HG03108 (cell line): ENCODE data around the gene MGP.

Experiments
- ATAC-seq: cut with Tn5 transposase; IDR thresholded peaks from one replicate; pipeline ENCODE4 v1.9.1; 2021; ENCODE audit warnings: moderate library complexity; ENCODE audit not compliant: unreplicated experiment

MGP gene

DNA sequence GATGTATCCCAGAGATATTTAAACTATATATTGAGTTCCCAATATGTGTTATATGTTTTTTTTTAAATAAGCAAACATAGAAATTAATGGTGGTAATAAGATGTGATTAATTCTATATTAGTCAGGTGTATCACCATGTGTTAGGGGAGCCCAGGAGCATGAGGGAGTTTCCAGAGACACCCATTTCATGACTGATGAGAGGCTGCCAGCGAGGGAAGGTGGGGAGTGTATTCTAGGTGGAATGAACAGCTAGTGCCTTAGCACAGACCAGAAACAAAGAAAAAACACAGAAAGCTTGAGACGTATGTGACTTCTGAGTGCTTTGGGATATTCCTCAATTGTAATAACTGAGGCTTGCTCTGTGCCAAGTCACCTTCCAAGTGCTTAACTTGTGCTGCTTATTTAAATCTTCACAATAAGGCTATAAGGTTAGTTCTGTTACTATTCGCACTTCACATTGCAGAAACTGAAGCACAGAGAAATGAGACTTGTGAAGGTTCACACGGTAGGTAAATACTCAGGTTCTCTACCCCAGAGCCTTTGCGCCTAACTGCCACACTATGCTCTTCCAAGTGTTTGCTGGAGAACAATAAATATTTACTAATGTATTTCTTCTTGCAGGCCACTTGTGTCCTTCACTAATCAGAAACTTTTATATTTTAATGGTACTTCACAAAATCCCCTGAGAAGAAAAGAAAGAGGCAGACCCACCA lies 17.9 kb upstream of the MGP start:
- ATAC-seq = no peak

DNA sequence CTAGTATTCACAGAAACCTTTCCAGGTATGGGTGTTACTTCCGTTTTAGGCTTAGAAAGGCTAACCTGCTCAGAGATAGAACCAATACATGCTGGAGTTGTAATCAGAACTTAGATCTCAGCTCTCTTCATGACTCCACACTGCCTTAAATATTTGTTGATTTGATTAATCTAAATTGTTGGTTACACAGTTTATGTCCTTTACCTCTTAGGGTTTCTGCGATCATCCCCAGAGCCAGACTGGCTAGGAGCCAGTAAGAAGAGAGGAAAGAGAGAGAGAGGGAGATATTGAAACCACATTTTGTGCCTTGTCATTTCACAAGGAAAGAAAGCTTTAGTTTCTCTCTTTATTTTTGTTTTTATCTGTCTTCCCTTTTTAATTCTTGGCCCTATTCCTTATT lies 16.8 kb upstream of the MGP start:
- no peak for ATAC-seq

DNA sequence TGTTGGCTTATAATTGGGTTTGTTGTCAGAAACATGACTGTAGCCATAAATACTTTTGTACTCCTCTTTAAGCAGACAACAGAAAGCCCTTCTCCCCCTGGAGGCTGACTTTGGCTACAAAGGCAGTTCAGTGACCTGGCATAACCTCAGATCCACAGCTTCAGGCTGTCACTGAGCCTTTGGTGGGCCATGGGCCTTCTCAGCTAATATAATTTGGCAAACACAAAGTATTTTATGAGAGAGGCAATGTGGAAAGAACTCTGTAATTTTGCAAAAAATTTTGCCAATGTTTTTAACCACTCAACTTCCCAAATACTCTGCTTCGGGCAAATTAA lies 15.5 kb upstream of the MGP start:
- no peak for ATAC-seq

DNA sequence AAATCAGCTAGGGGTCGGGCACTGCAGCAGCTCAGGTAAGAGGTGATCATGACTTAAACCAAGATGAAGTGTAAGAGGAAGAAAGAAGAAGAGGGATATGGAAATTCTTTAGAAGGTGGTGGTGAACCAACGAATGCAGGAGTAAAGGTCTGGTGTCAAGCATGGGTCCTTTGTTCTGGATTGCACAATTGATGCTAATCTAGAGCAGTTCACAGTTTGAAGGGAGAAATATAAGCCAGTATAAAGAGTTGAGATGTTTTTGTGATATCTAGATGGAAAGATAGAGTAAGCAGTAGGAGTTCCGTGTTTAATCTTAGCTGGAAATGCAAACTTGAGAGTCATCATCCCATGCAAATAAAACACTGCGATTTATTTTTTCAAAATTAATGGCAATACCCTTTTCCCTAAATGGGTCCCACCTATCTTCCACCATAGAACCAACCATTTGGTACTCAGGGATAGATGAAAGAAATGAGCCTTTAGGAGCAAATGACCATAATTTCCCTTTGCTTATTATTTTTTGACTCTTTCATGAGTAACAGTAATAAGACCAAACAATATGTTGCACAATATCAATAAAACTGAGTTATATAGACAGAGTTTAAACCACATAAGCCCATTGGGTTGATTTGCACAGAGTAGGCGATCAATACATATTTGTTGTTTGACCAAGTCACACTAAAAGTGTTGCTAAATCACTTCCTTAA lies 15.0 kb upstream of the MGP start:
- ATAC-seq = no peak

DNA sequence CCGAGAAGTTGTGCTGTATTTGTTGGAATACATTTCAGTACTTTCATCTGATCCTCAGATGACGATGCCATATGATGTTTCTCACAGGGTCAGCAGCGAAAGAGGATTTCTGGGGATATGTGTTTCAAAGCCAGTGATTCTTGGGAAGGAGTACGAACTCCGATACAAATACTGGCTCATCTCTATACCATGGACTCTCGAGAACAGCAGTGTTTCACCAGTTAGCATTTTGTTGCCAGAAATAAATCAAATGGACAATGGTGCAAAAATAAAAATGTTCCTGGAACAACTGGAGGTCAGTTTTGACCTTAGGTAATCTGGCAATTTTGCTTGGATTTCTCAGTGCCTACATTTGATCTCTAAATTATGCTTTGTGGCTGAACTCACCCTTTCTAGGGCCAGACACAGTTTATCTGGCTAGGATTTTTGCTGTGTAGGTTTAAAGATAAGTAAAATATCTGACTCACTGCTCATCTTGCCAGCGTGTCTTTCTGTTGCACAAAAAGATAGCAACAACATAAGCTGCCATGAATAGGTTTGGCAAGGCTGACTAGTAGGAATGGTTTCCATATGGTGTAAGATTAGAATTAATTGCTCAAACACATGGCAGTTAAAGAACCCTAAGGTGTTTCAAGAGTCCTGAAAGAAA lies 11.0 kb upstream of the MGP start:
- no peak for ATAC-seq

DNA sequence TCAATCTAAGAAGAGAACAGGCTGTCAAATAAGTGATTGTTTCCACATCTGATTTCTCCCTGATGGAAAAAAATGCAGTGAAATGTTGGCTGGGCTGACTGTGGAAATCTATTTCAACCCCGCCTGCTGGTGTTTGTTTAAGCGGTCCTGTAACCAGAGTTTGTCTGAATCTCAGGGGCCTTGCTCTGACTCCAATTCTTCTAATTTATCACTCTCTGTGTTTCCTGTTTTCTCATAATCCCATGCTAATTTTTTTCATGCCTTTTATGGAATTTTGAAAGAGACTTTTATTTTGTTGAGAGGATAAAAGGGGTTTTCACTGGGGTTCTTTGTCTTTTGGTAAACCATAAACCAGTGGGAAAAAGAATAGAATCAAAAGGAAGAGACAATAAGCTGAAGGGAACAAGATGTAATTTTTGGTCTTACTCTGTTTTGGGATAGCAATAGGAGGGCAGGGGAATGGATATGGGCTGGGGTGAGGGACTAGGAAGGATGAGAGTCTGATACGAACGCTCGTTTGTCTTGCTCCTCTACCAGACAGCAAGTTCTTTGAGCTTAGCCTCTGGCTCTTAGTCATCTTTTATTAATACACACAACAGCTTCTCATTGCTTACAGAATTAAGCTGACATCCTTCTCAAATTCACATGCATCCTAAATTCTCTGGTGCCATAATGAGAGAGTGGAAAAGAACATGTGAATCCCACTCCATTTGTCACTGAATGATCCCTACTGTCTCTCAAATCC lies 8.0 kb upstream of the MGP start:
- ATAC-seq = no peak

DNA sequence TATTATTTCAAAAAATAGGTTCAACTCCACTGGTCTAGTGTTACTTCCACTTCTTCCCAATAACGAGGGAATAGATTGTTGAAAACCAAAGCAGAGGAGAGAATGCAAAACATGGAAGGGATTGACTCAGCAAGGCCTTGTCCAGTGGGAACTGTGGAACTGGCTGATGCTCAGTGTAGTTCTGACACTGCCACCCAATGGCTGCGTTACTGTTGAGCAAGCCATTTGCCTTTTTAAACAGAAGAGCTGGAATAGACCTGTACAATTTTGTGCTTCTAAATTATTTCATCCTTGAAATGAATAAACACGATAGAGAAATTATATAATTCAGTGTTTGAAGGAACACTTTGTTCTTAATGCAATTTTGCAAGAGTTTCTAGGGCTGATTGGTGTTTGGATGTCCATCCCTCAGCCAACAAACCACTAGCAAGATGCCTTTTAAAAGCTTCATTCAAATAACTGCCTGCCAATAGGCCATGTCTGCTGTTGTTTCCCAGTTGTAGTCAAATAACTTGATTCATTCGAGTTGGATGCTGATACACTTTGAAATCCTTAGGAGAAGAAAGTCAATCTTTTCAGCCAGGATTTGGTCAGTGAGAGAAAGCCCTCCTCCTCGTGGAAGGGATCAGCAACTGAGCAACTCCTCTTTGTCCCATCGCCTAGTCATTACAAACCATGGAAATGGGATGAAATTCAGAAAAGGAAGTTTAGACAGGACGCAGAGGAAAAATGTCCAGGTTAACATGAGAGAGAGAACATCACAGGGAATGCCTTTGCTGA lies 7.3 kb upstream of the MGP start:
- ATAC-seq = no peak

DNA sequence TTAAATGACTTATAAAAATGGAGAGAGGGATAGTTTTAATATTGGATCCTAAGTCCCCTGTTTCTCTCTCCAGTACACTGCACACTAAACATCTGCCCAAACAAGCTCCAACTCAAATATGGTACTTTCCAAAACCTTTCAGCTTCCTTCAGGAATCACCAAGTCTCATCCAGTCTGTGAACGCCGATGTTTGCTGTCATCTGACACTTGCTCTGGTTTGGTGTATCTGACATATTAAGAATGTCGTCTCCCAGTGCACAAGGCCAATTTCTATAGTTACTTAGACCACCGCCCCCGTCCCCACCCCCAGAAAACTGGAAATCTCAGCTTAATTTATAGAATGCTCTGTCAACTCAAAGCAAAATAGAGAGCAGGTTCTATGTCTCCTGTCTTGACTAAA lies 5.0 kb upstream of the MGP start:
- no peak for ATAC-seq

DNA sequence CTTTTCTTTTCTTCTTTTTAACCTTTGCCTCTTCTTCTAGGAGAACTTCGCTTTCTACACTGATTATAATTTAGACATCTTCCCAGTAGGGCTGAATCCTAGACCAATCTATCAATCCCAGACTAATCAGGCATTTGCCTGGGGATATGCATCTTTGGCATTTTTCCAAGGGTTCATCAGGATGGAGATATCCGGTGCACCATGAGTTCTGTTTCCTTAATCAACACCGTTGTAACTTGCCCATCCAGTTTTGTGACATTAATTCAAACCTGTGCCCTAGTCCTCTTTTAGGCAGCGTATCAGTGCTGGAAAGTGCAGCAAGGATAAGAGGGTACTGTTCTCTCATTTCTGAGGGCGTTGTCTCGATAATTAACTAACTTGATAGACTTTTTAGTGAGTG lies 617 bp upstream of the MGP start:
- ATAC-seq = no peak

DNA sequence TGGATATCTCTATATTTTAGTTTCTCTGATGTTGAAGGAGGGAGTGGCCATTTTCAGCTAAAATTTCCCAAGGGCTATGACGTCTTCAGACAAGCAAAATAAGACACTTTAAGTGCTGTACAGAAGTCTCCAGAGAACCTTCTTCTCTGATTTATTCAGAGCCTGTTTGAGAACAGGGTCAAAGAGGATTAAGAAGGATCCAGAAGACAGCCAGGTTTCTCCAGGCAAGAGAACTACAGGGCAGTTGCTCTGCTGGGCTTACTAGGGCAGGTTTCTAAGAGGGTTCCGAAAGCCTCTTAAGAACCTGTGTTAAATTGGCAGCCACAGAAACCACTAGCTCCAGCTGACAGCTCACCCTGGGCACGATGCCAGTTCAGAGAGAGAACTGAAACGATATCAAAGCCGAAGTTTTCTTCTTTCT lies 1.2 kb downstream of the MGP start:
- peak; percentile 93 for ATAC-seq

DNA sequence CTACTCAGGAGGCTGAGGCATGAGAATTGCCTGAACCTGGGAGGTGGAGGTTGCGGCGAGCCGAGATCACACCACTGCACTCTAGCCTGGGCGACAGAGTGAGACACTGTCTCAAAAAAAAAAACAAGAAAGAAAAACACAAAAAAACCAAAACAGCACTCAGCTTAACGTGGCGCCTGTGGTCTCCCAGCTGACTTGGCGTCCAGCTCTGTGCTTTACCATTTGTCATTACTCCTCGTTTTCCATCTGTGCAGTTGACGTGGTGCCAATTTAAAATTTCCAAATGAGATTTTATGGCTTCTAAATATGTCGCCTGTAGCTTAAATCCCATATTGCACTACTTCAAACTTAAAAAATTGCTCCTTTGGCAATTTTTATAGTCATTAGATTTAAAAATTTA lies 2.0 kb downstream of the MGP start:
- ATAC-seq = no peak

DNA sequence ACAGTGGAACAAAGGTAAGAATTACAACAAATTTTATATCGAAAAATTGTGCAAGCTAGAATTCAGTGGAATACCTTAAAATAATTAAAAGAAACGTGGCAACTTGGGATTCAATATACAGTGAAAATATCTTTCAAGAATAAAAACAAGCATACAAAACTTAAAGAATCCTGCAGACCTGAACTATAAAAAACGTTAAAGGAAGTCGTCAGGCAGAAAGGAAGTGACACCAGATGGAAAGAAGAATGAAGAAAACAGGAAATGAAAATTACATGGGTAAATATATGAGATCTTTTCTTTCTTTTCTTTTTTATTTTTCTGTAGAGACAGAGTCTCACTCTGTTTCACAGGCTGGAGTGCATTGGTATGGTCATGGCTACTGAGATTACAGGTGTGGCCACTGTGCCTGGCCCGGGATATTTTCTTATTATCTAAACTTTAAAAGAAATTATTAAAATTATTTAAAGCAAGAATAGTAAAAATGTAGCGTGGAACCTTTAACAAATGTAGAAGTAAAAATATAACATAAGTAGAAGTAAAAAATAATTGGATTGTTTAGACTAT lies 4.7 kb downstream of the MGP start:
- no peak for ATAC-seq

DNA sequence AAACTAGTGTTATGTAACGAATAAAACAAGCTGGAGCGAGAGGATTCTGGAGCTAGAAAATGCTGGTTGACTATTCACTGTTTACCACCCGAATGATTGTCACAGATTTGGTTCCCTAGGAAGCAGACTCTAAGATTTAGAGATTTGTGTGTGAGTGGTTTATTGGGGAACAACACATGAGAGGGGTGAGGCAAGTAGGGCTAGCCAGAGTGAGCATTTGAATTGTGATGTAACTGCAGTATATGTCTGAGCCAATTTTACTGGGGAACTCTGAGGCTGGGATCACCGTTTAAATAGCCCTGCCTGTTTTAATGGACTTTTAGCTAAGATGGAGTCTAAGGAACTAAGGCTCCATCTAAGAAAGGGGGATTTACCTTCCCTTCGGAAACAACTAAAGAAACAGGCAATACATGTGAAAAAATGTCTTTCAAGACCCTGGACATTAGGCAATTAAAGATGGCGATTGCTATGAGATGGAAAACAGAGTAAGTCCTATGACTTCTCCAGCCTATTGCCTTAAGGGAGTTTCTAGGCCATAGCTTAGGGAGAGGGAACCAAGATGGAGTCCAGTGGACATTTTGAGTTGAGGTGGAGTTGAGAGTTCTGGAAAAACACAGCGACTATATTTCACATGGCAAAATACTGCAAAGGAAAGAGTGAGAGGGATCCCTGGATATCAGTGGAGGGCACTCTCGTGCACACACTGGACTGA lies 6.3 kb downstream of the MGP start:
- no peak for ATAC-seq

DNA sequence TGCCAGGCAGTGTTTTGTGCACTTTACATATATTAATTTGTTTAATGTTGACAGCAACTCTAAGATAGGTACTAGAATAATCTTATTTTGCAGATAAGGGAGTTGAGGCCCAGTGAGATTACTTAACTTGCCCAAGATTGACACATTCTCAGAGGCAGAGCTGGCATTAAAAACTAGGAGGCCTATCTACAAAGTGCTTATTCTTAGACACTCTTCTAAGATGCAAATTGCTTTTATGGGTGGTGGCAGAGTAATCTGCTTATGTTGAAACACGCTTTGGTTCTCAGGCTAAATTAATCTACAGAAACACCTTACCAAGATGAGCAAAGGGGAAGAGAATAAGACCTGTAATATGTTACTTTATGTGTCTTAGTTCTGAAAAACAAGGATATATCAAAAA lies 7.2 kb downstream of the MGP start:
- ATAC-seq = no peak

DNA sequence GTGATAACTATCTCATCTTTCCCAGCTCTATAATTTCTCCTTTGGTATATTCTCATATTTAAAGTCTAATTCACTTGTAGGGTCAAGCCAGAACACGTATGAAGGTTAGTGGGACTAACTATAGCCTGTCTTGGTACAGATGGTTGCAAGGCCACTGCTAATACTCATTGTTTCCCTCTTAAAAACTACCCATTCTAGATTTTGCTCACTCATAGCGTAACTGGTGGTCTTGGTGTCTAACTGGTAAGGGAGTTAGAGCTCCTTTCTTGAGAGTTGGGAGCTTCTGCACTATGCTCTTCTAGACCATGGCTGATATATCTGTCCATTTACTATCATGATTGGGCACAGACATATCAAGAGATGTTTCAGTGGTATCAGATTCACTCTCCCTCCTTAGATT lies 8.8 kb downstream of the MGP start:
- no peak for ATAC-seq

DNA sequence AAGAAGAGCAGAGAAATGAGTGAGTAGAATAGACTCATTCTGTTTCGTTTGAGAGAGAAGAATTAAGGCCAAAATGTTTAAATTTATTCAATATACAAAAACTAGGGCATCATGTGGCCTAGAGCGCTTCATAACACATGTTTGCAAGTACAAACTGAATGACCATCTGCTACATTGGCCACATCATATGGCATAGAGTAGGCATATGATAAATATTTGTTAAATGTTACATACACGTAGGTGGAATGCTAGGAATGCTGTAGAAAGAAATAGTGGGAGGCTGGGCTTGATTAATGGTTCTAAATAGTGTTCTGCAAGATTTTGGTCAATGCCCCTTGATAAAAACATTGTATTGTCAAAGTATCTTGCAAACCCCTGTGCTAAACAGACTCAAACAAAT lies 10.8 kb downstream of the MGP start:
- ATAC-seq = no peak

DNA sequence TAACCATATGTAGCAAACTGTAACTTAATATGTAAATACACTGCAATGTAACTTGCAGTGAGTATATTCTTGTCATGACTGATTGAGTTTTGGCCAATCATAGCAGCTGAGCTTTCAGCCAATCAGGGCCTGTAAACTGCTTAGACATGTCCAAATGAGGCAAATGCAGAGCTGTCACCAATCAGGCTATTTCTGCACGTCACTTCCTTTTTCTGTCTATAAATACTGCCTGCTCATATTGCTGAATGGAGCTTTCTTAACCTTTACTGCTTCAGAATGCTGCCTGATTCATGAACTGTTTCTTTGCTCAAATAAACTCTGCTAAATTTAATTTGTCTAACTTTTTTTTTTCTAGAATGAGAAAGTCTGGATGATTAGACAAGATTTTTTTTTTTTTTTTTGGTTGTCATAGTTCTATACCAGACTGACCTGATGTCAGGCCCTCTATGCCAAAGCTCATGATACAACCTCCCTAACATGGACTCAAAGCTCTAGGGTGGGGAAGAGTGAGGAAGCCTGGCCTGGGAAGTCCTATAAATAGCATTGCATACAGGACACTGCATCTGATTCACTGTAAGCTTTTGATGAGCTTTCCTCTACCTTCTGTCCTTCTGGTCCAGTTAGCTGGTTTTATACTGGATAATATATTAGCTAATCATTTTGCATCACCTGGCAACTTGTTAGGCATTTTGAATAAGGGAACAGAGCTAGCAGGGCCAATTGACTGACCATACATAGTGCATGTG lies 12.0 kb downstream of the MGP start:
- ATAC-seq = no peak

DNA sequence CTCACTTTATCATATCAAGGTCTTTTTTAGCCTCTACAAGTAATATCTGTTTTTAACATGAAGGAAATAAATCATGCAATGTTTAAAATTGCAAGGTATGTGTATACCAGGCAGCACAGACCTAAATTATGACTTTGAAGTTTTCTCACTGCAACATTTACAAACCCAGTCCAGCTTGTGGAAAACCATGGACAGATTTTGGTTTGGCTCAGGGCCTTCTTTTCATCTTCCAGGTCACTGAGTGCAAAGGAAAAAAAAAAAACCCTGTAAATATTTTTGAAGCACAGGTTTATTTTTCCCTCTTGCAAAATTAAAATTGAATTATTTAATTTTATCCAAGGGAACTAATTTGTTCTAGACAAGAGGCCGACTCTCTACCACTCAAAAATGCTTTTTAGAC lies 13.8 kb downstream of the MGP start:
- no peak for ATAC-seq

DNA sequence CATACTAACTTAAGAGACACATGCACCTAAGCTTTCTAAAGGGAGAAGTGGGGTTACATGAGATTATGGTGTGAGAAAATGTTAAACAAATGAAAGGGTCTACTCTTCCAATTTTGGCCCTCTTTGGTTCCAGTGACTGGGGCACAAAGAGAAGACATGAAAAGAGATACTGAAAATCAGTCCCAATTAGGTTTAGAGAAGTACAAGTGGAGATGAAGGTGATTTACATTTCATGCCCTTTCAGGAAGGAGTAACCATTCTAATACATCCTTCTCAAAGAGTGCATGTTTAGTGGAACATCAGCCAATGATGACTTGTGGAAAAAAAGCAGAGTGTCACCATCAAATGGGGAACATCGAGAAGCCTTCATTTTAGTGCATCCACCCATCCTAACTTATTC lies 14.4 kb downstream of the MGP start:
- no peak for ATAC-seq
